ENCODE measurements around the gene LHFPL2.

DNA sequence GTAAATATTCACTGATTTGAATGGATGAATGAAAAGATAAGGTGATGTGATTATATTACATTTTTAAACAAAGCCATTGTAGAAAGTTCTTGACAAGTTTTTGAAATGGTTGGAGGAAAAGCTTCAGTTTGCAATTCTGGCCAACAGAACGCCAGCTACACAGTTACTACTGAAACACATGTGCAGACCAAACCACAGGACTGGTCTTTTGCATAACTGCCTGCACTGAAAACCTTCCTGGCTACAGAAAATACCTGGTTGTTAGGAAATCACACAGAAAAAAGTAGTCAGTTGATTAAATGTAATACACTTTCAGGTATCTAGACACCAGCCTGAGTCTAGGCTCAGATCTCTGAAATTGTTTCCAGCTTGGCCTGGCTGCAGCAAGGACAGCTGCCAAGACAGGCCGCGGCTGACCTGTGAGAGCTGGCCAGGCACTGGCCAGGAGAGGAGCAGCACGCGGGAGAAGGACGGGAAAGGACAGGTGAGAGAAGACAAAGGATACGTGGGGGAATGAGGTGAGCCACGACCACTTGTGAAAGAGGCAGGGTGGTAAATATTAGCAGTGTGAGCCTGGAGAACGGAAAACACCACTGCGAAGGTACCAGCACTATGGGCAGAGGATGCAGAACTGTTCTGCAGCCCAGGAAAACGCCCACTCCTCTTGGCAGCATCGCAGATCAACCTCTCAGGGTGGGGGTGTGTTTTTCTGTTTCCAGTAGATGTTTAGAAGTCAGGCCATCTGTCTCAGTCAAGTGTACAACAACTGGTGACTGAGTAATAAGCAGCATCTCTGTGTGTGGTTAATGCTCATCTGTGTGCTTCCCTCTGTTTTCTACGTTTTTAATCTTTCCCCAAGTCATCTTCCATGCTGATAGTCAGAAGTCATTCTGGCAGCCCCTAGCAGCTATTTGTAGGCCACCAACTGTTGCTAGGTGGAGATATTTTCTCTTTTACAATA lies 150.7 kb downstream of the LHFPL2 start:
- TF ChIP-seq RFX5 (IDR thresholded peaks at IDR 0.05; ENCODE audit: low read length) (no peak), POLR2AphosphoS5 (IDR thresholded peaks at IDR 0.05; ENCODE audit: low read depth, low read length) (no peak), TAF1 (IDR thresholded peaks at IDR 0.05; ENCODE audit: borderline replicate concordance, low read depth, low read length) (no peak), FOSL2 (IDR thresholded peaks at IDR 0.05; ENCODE audit: borderline replicate concordance, low read depth) (no peak), SMC3 (IDR thresholded peaks at IDR 0.05; ENCODE audit: low read depth, low read length) (no peak)
- TF ChIP-seq, protein P1, sequence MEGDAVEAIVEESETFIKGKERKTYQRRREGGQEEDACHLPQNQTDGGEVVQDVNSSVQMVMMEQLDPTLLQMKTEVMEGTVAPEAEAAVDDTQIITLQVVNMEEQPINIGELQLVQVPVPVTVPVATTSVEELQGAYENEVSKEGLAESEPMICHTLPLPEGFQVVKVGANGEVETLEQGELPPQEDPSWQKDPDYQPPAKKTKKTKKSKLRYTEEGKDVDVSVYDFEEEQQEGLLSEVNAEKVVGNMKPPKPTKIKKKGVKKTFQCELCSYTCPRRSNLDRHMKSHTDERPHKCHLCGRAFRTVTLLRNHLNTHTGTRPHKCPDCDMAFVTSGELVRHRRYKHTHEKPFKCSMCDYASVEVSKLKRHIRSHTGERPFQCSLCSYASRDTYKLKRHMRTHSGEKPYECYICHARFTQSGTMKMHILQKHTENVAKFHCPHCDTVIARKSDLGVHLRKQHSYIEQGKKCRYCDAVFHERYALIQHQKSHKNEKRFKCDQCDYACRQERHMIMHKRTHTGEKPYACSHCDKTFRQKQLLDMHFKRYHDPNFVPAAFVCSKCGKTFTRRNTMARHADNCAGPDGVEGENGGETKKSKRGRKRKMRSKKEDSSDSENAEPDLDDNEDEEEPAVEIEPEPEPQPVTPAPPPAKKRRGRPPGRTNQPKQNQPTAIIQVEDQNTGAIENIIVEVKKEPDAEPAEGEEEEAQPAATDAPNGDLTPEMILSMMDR (IDR thresholded peaks at IDR 0.05) = no peak
